ENCODE measurements around the gene TMED8.
"Not testable (repeated sequence)": the region's sequence is repeated elsewhere in the genome, so short reads cannot be mapped to it uniquely, and the experiment has no call there.

Gene TMED8

DNA sequence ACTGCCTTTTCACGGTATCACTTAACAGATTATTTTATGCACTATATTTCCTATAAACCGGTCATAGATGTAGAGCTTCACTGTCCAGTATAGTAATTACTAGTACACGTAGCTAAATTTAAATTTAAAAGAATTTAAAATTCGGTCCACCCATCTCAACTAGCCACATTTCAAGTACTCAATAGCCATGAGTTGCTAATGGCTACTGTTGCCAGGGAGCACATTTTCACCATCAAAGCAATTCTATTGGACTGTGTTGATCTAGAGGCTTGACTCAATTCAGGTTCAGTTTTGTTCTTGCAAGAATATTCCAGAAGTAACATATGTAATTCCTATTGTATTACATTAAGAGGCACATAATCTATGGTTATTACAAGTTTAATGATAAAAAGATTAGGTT lies 20.0 kb downstream of the TMED8 start:
- DNase-seq, result no peak

- no peak for DNase-seq
Measured at GRCh38 chr14:77355811-77356210, 21.1 kb downstream of the TMED8 start.

DNA sequence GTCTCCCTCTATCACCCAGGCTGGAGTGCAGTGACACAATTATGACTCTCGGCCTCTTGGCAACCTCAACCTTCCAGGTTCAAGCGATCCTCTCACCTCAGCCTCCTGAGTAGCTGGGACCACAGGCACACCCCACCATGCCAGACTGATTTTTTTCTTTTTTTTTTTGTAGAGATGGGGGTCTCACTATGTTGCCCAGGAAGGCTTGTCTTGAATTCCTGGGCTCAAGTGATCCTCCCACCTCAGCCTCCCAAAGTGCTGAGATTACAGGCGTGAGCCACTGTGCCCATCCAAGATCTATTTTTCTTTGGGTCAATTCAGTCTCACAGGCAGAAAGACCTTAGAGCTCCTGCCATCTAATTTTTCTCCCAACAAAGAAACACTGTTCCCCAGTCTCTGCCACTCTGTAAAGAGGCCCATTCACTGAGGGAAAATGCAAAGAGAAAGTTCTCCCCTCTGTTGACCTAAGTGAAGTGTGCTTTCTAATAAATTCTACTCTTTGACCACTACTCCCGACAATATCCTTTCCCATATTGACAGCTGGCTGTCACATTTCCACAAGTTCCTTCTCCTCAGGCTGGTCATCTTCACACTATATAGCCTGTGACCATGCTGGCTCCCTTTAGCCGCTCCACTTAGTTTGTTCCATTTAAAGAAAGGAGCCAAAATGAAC lies 23.3 kb downstream of the TMED8 start:
- no peak for DNase-seq

DNA sequence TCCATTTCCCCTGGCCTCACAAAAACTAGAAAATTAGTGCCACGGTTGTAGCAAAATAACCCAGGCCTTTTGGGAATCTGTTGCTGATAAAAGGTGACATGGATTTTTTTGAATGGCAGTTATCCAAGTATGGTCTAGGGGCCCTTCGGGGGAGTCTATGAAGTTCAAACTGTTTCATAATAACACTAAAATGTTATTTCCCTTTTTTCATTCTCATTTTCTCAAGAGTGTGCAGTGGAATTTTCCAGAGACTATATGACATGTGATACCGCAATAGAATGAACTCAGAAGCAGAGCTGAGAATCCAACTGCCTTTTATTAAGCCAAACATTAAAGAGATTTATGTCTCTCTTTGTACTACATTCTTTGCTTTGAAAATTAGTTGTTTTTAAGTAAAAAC lies 29.1 kb downstream of the TMED8 start:
- DNase-seq, result no peak

GRCh38 chr14:77346495-77346894 lies 30.4 kb downstream of the TMED8 start:
- no peak for DNase-seq

- DNase-seq, result no peak
Measured at GRCh38 chr14:77344377-77344996, 32.4 kb downstream of the TMED8 start.

DNA sequence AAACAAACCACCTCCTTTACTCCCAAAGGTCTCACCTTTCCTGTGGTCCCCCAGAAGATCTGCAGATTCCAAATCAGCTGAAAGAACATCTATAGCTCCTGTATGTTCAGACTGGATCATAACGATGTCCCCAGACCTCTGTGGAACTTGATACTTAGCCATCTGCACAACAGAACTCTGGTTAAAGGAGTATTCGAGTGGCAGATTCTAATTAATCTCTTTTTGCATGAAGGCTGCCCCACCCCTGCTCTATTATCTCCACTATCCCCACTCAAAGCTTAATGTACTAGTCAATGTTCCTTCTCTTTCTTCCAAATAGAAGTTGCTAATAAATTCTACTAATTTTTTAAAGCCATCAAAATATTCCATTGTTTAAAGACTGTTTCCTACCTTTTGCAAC lies 33.2 kb downstream of the TMED8 start:
- no peak for DNase-seq

- no peak for DNase-seq
Measured at GRCh38 chr14:77342726-77343397, 34.0 kb downstream of the TMED8 start.

DNA sequence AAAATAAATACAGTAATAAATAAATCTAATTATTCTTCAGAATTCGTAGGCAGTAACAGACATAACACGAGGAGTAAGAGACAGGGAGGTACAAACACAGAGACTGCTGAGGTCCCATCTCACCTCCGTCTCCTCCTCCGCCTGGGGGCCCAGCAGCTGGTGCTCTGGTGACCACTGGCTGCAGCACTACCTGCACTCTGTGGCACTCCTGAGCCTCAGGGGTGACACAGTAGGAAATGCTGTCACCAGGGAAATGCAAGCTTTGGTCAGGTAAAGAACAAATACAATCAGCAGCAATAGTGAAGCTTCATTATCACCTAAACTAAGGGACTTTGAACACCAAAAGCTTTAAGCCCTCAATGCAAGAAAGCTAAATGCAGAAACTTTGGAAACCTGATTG lies 36.5 kb downstream of the TMED8 start:
- DNase-seq, result no peak

- DNase-seq, result no peak
Measured at GRCh38 chr14:77339407-77339806, 37.5 kb downstream of the TMED8 start.

- DNase-seq, result no peak
Measured at GRCh38 chr14:77338302-77338701, 38.6 kb downstream of the TMED8 start.

- no peak for DNase-seq
Measured at GRCh38 chr14:77337880-77338279, 39.0 kb downstream of the TMED8 start.

DNA sequence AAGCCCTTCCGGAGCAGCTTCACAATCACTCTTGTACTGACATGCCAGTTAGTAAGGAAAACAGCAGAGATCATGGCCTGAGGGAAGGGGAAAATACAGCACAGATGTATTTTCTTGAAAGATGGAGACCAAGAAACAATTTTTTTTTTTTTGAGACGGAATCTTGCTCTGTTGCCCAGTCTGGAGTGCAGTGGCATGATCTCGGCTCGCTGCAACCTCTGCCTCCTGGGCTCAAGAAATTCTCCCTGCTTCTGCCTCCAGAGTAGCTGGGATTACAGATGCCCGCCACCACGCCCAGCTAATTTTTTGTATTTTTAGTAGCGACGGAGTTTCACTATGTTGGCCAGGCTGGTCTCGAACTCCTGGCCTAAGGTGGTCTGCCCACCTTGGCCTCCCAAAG lies 39.6 kb downstream of the TMED8 start:
- DNase-seq, result not testable (repeated sequence)

DNA sequence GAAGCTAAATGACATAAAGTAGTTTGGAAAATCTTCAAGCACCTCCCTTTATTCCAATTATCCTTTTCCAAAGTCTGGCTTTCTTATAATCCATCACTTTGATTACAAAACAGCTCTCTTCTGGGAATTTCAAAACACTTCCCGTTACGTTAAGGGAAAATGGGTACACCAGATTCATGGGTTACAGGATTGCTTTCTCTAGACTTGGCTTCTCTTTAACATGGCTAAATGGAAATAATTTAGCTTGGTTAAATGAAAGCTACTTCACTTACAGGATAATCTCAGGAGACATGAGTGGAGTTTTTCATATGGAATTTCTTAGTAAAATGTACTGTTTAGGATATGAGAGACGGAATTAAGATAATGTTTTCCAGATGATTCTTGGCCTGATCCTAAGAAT lies 41.3 kb downstream of the TMED8 start:
- DNase-seq, result no peak

DNA sequence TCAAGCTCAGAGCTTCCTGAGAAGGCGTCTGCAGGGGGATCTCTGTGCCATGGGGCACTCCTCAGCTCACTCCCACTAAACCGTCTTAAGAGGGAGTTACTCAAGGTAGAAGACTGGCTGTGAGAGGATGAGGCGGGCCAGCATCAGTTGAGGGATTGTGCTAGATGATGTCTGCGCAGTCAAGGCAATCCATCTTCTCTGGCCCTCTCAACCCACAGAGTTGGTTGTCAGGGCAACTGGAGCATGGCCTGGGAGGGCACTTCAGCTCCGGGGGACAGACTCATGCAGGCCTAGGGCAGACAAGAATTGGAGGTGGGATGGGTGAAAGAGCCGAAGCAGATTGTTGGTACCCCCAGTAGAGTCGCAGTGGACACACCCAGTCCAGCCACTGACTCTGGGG lies 47.0 kb downstream of the TMED8 start:
- no peak for DNase-seq

GRCh38 chr14:77327111-77327510 lies 49.8 kb downstream of the TMED8 start:
- DNase-seq, result no peak

GRCh38 chr14:77325746-77326094 lies 51.2 kb downstream of the TMED8 start:
- no peak for DNase-seq

DNA sequence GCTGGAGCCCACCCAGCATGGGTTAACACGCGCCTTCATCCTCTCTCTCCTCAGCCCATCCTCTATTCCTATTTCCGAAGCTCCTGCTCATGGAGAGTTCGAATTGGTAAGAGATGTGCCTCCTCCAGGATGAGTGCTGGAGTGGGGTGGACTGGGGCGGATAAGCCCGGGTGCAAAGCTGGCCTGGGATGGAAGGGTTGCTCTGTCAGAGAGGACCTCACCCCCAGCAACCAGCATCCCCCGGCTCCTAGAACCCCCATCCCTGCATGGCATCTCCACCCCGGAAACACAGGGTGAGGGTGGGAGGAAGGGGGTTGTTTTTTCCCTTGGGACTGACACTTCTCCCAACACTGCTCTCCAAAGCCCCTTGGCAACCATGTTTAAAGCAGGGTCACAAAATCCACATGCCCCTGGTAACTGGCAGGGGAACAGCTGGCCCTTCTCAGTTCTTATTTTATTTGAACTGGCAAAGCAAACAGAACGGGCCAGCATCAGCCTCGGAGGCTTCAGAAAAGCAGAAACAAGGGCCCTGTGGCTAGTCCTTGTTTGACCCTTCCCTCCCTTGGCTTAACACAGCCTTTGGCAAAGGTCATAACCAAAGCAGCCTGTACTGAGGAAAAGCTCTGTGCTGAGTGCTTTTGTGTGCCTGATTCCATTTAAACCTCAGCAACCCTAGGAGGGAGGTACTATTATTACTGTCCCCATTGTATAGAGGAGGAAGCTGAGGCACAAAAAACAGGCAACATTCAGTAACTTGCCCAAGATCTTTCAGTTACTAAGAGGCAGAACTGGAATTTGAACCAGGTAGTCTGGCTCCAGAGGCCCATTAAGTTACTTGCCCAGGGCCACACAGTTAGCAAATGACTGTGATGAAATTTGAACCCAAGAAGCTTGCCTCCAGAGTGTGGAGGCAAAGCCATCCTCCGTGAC lies 51.8 kb downstream of the TMED8 start:
- no peak for DNase-seq

DNA sequence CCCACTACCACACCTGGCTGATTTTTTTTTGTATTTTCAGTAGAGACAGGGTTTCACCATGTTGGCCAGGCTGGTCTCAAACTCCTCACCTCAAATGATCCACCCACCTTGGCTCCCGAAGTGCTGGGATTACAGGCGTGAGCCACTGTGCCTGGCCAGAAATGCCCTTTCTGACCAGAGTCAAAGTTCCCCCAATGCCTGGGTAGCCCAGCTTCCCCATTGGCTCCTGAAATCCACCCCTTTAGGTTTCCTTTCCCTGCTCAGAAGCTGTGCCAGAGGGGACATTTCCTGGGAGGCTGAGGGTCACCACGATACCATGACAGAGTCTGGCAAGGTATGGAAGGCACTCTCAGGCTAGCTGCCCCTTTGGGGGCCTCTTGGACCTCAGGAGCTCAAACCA lies 52.6 kb downstream of the TMED8 start:
- DNase-seq, result no peak

DNA sequence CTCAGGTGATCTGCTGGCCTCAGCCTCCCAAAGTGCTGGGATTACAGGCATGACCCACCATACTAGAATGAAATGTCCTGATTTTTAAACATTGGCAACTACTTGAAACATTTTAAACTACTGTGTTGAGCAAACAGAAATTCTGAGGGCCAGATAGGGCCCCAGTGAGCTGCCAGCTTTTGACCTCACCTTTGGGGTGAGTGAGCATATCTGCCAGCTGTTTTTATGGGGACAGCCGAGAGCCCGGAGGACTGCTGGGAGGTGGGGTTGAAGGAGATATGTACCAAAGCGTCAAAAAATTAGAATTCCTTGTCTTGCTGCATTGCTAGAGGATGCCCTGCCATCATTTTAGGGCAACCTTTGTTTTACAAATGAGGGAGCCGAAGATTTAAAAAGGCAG lies 53.3 kb downstream of the TMED8 start:
- DNase-seq, result no peak

- DNase-seq, result no peak
Measured at GRCh38 chr14:77322951-77323350, 53.9 kb downstream of the TMED8 start.

GRCh38 chr14:77322250-77322902 lies 54.5 kb downstream of the TMED8 start:
- DNase-seq, result no peak
